HG03280 (cell line): ENCODE results near the gene PERM1.

ENCODE experiments used
- ATAC-seq: cut with Tn5 transposase; IDR thresholded peaks from one replicate; pipeline ENCODE4 v1.9.1; 2021; ENCODE audit warnings: mild to moderate bottlenecking, moderate library complexity; ENCODE audit not compliant: unreplicated experiment

PERM1 gene

DNA sequence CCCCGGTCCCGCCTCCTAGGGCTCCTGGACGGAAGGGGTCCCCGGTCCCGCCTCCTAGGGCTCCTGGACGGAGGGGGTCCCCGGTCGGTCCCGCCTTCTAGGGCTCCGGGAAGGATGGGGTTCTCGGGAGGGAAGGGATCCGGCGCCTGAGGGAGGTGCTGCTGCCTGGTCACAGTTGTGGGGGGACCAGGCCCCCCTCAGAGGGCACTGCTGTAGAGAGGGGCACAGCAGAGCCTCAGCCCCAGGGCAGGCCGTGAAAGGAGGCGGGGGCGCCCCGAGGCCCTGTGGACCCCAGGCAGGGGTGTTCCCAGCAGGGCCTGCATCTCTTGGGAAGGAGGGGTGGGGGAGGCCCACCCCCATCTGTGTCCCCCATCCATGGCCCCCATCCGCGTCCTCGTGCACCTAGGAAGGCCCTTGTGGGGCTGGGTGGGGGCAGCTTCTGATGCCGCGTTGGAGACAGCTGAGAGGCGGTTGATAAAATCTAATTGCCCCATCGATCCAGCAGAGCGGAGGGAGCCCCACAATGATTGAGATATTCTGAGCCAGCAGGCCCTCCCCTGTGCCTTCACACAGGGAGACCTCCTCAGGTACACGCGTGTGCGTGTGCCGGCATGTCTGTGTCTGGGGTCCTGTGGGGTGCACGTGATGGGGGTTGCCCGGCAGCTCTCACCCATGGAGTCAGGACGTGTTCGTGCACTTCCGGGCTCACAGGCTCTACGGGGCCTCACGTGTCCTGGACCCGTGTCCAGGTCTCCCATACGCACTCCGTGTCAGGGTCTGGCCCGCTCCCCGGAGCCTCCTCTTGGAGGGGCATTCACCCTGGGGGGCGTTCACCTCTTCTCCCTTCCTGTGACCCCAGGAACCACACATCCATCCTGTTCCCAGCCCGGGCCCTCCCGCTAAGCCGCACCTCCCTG lies 45.3 kb downstream of the PERM1 start:
- no peak for ATAC-seq

DNA sequence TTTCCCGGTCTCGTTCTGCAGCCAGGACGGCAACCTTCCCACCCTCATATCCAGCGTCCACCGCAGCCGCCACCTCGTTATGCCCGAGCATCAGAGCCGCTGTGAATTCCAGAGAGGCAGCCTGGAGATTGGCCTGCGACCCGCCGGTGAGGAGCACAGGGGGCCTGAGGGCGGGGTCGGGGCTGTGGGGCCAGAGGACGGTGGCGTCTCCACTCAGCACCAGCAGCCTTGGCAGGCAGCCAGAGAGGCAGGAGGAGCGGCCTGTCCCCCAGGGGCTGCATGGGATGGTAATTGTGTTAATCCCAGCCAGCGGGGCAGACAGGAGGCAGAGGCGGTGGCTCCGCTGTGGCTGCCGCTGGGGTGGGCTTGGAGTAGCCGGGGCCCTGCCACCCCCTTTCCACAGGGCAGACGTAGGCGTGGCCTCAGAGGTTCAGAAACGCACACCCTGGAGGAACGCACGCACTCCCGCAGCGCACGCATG lies 46.1 kb downstream of the PERM1 start:
- ATAC-seq, result no peak

DNA sequence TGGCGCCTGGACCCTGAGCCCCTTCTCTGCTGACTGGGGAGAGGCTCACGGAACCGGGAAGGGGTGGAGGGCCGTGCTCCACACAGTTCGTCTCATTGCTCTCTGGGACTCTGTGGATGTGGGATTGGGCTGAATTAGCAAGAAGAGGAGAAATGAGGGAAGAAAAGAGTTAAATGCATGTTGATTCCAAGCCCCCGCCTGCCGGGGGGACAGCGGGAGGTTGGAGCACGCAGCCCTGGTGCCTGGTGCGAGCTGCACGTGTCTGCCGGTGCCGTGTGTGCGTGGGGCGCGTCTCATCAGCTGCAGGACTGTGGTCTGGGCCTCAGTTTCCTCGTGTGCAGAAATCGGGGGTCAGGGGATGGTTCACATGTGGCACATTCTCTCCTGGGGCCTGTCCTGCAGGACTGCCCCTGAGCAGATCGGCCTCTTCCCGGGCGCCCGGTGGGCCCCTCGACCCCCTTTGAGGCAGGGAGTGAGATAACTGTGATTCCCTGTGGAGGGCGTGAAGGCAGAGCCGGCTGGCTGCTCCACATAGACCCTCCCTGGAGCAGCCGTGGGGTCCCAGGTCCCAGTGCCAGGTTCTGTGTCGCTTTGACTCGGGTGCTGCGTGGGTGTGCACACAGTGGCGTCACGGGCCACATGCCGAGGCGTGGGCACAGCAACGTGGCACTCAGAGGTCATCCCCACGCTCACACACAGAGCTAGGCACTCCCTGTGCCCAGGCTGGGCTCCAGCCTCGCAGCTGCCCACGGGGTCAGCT lies 46.7 kb downstream of the PERM1 start:
- no peak for ATAC-seq

DNA sequence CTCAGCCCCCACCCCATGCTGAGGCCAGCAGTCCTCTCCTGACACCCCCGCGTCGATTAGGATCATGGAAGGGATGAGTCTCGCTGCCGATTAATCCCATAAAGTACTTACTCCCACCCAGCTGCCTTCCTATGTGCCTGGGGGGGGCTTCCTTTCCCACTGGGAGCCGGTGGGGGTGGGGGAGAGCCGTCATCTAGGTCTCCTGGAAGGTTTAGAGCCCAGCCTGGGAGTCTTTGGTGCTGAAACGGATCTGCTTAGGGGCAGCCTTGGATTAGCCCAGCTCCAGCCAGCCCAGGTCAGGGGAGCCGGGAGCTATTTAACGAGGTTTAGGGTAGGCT lies 48.3 kb downstream of the PERM1 start:
- no peak for ATAC-seq

DNA sequence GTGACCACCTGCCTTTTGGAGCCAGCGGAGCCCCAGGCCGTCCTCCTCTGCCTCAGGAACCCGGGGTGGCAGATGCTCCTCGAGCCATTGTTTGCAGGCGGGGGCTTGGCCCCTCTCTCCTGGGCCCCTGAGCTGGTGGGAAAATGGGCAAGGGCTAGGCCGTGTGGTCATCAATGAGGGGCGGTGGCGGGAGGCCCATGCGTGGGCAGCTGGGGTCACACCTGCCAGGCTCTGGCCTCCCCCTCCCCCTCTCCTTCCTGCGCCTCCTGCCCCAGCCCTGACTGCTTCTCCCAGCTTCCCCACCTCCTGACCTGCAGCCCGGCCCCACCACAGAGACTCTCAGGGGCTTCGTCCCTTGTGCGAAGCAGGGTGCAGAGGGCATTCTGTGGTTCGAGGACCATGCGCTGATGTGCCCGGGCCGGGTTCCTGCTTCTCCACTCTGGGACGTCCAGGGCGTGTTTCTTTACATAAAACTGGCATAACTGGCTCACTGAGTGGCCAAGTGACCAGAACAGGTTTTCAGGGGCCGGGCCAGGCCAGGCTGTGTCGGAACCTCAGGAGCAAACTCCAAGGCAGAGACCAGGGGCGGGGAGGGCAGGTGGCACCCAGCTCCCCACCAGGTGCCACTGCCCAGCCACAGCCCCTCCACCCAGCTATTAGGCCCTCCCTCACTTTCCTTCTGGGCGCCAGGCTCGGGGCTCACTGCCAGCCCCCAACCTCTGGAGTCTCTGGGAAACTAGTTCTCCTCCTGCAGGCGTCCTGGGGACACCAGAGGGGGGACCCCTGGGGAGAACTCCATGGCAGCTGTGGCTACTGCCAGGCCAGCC lies 48.9 kb downstream of the PERM1 start:
- ATAC-seq, result no peak

DNA sequence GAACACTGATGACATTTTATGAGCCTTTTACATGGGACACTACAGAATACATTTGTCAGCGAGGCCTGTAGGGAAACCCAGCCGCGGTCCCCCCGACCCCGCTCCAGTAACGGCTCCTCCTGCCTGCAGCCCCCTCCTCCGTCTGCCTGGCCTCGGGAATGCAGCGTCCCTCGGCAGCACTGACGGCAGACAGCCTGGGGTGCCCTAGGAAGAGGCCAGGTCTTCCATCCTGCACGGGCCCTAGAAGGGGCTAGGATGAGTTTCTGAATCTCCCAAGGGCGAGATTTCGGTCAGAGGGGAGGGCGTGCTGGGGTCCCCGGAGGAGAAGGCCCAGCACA lies 49.8 kb downstream of the PERM1 start:
- no peak for ATAC-seq

DNA sequence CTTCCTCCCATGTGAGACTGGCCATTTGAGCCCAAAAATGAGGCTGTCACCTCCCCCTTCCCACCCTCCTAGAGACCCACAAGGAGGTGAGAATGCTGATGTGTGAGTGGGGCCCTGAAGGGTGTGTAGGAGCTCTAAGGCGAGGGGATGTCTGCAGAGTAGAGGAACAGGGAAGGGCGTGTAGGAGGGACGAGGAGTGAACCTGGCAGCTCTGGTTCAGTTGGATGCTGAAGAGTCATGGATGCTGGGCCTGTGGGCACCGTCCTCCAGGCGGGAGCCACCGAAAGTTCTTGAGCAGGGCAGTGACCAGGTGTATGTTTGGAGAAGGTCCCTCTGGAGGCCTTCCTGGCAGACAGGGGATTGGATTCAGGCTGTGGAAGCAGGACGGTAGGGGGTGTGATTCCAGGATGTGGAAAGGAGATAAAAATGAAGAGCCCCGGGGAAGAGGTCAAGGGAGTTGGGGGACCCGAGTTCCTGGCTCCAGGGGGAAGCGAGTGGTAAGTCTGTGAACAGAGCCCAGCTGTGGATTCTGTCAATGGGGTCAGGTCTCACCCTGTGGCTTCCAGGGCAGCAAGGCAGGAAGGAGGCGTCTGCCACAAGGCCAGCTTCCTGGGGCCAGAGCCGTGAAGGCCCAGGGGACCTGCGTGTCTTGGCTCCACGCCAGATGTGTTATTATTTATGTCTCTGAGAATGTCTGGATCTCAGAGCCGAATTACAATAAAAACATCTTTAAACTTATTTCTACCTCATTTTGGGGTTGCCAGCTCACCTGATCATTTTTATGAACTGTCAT lies 50.3 kb downstream of the PERM1 start:
- ATAC-seq, result no peak

DNA sequence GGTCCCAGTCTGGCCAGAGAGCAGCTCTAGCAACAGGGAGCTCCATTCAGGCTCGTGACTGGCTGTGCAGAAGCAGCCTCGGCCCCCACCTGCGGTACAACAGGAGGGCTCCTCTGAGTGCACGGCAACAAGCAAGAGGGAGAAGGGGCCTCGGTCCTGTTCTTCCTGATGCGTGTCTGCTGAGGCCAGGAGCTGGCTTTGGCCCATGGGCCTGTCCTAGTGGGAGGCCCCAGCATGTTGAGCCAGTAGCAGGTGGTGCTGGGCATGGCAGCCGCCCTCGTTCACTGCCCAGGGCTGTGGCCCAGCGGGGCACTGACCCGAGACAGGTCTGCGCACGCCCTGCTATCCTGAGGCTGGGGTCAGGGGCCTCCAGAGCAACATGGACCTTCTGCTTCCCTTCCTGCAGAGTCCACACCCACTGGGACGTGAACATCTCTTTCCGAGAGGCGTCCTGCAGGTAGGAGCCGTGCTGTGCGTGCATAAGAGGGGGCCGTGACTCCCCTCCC lies 51.2 kb downstream of the PERM1 start:
- ATAC-seq, result no peak

DNA sequence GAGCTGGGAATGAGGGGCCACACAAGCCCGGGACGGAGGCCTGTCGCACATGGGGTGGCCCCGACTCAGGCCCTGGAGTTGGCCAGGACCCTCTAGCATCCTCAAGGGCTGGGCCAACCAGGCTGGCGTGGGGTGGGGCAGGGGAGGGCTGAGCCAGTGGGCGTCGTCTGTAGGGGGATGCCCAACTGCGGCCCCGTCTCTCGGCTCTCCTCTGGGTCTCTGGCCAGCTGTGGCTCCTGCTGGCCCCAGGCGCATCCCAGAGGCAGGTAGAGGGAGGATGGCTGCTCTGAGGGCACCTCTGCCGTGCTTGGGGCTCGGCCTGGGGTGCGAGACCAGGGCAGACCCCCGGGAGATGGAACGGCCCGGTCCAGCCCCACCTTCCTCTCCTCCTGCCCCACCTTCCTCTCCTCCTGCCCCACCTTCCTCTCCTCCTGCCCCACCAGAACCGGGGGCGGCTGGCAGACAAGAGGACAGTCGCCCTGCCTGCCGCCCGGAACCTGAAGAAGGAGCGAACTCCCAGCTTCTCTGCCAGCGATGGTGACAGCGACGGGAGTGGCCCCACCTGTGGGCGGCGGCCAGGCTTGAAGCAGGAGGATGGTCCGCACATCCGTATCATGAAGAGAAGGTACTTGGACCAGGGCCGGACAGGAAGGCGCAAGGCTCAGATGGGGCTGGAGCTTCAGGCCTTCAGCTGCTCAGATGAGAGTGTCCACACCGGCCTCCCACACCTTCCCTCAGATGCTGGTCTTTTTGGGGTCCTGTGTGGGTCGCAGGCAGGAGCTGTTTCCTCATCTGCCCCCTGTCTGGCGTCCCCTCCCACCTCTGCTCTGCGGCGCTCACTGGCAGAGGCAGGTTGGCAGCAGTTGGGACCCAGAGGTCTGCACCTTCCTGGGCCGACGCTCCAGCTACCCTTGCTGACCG lies 51.9 kb downstream of the PERM1 start:
- no peak for ATAC-seq

DNA sequence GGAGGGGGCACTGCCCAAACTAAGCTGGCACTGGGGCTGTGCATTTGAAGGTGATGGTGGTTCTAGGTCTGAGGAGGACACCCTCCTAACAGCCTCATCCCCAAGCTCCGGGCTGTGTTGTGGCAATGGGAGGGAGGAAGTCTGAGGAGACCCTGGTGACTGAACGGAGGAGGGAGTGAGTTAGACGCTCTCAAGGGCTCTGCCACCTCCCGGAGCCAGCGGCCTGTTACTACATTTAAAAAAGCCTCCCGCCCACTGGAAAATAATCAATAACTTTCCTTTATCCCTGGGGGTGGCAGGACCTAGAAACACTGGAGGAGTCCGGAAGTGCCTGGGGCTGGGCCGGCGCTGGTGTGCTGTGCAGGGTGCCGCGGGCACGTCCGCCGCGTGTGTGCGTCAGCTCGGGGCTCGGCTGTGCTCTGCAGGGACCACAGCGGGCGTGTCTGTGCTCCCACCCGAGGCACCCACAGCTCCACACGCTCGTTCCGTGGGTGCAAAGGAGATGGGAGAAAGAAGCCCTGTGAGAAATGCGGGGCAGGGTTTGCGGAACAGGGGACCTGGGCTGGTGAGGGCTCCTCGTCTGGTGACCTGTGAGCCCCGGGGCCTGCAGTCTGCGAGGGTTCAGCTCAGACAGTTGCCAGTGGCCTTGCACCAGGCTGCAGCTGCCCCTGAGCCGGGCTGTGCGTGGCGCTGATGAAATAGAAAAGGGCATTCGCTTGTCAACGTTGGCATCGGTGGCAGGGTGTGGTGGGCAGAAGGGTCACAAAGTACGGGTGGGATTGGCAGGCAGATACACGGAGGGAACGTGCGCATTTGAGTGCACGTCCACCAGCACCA lies 52.9 kb downstream of the PERM1 start:
- no peak for ATAC-seq

DNA sequence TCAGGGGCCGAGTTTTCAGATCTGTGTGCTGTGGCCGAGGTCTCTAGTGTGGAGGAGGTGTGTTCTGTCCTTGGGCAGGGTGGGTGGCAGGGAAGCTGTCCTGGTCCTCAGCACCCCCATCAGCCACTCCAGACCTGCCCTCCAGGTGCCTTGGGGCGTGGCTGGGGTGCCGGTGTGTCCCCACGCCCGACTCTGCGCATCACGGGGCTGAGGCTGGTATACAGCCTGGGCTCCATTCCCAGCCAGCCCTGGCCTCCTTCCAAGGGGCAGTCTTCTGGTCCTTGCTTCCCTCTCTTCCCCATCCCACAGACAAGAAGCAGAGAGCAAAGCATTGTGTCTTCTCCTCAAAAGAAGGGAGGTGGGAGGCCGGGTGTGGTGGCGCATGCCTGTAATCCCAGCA lies 54.1 kb downstream of the PERM1 start:
- no peak for ATAC-seq

DNA sequence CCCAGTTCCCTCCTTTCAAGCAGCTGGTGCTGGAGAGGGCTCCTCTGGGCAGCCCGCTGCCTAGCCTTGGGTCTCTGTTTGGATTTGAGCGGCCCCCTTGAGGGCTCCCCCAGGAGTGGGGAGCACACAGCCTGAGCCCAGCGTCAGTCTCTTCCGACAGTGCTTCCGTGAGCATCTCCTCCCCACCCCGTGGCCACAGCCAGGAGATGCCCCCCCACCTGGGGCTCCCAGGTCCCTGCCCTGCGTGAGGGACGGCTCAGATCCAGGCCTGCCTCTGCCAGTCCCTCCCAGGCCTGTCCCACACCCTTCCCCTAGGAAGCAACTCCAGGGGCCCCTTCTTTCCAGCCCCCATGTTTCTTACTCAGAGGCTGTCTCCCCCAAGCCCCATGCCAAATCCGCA lies 54.7 kb downstream of the PERM1 start:
- no peak for ATAC-seq

DNA sequence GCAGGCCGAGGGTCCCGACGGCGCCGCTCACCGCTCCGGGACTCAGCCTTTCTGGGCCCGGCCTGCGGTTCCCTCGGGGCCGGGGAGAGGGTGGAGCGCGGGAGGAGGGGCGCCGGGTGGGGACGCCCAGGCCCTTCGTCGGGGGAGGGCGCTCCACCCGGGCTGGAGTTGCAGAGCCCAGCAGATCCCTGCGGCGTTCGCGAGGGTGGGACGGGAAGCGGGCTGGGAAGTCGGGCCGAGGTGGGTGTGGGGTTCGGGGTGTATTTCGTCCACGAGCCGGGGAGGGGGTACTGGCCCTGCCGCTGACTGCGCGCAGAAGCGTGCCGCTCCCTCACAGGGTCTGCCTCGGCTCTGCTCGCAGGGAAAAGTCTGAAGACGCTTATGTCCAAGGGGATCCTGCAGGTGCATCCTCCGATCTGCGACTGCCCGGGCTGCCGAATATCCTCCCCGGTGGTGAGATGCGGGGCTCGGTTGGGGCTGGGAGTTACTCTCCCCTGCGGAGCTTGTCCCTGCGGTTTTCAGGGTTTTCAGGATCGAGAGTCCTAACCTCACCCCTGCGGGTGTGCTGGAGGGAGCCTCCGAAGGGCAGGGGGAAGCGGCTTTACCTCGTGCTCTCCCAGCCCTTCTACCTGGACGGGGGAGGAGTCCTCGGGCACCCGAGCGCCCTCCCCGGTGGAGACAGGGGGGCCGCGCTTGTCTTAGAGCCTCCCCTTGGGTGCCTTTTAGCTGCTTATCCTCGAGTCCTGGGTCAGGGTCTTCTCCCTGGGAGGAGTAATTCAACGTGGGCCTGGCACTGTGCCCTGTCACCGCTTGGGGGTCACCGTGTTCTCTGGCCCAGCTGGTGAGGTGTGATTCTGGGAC lies 56.1 kb downstream of the PERM1 start:
- no peak for ATAC-seq
